ENCODE results near the gene SBF2.

Gene SBF2

DNA sequence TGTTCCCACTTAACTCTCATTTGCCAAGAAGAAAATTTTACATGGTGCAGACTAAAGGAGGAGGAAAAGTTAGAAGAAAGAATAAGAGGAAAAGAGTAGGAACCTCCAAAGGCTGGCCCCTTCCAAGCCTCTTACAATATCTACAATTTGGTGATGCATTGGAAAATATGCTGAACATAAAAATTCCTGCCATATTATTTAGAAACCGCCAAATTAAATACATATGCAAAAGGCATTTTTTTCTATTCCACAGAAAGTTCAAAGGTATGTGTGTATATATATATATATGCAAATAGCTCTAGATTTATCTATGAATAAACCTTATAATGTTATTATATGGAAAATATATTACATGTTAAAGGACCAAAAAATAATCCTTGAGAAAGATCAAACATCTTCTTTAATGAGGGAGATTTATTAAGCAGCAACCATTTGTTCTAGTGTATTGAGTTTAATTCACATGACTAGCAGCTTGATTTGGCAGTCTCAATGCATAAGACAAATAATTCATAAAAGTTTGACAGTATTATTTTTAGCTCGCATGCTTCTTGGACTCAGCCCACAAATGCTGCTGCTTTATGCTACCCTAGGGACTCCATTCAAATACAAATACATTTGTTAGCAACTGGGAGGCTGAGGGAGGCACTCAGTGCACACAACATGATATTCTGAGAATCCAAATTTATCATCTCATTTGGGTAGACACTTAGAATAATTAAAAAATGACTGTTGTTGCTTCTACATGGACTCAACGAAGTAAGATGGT lies 184.9 kb downstream of the SBF2 start:
- TF ChIP-seq, protein P1, sequence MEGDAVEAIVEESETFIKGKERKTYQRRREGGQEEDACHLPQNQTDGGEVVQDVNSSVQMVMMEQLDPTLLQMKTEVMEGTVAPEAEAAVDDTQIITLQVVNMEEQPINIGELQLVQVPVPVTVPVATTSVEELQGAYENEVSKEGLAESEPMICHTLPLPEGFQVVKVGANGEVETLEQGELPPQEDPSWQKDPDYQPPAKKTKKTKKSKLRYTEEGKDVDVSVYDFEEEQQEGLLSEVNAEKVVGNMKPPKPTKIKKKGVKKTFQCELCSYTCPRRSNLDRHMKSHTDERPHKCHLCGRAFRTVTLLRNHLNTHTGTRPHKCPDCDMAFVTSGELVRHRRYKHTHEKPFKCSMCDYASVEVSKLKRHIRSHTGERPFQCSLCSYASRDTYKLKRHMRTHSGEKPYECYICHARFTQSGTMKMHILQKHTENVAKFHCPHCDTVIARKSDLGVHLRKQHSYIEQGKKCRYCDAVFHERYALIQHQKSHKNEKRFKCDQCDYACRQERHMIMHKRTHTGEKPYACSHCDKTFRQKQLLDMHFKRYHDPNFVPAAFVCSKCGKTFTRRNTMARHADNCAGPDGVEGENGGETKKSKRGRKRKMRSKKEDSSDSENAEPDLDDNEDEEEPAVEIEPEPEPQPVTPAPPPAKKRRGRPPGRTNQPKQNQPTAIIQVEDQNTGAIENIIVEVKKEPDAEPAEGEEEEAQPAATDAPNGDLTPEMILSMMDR (IDR thresholded peaks at IDR 0.05; ENCODE audit: low read depth, low read length) = no peak
- H3K4me3 ChIP-seq (replicated peaks in 1 of 2; ENCODE audit: low read depth in 2 of 2, low read length in 2 of 2) = no peak overlapping the region
- DNase-seq (ENCODE audit: low read depth in 2 of 2) = peak; percentile 68 to 86

DNA sequence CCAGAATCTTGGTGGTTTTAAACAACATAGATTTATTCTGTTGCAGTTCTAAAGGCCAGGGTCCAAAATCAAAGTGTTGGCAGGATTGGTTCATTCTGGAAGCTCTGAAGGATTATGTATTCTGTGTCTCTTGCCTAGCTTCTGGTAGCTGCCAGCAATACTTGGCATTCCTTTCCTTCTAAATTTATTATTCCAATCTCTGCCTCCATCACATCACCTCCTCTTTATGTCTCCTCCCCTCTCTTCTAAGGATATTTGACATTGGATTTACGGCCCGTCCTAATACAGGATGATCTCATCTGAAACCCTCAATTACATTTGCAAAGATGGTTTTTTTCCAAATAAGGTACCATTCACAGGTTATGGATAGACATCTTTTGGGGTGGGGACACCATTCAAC lies 186.5 kb downstream of the SBF2 start:
- DNase-seq (ENCODE audit: low read depth in 2 of 2) = no peak
- TF ChIP-seq, protein P1 (IDR thresholded peaks at IDR 0.05; ENCODE audit: low read depth, low read length) = no peak
- H3K4me3 ChIP-seq (replicated peaks in 1 of 2; ENCODE audit: low read depth in 2 of 2, low read length in 2 of 2) = no peak overlapping the region

DNA sequence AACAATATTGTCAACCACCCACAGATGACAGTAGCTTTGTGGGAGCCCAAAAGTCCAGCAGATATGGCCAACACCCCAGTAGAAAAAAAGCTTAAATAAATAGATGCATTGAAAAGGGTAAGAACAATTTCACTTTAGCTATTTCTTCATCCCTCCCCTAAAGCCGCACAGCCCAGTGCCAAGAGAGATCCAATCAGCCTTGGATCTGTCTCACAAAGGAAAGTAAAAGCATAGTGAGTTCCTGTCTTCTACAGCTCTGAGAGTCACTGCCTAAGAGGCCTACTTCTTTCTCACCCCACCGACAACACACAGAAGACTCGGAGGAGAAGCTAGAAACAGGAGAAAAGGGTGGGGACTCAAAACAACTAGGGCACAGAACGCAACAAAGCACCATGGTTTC lies 196.4 kb downstream of the SBF2 start:
- H3K4me3 ChIP-seq (replicated peaks in 1 of 2; ENCODE audit: low read depth in 2 of 2, low read length in 2 of 2) = no peak overlapping the region
- no peak for DNase-seq (ENCODE audit: low read depth in 2 of 2)
- TF ChIP-seq, protein P1 (IDR thresholded peaks at IDR 0.05; ENCODE audit: low read depth, low read length) = no peak

DNA sequence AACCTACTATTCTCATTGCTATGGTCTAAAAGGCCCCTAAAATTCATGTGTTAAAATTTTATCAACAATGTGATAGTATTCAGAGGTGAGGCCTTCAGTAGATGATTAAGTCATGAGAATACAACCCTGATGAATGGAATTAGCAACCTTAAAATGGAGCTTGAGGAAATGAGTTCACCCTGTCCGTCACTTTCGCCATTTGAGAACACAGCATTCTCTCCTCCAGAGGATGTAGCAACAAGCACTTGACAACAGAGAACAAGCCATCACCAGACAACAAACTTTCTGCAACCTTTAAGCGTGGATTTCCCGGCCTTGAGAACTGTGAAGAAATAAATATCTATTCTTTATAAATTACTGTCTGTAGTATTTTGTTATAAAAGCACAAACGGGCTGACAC lies 197.0 kb downstream of the SBF2 start:
- TF ChIP-seq, protein P1 (IDR thresholded peaks at IDR 0.05; ENCODE audit: low read depth, low read length) = no peak
- no peak overlapping the region for H3K4me3 ChIP-seq (replicated peaks in 1 of 2; ENCODE audit: low read depth in 2 of 2, low read length in 2 of 2)
- no peak for DNase-seq (ENCODE audit: low read depth in 2 of 2)

- DNase-seq (ENCODE audit: low read depth in 2 of 2) = no peak
- H3K4me3 ChIP-seq (replicated peaks in 1 of 2; ENCODE audit: low read depth in 2 of 2, low read length in 2 of 2) = no peak overlapping the region
- TF ChIP-seq, protein P1 (IDR thresholded peaks at IDR 0.05; ENCODE audit: low read depth, low read length) = no peak
These were observed 198.4 kb downstream of the SBF2 start for GRCh38 chr11:10095412-10096208.

- TF ChIP-seq, protein P1 (IDR thresholded peaks at IDR 0.05; ENCODE audit: low read depth, low read length) = no peak
- DNase-seq (ENCODE audit: low read depth in 2 of 2) = no peak
- no peak overlapping the region for H3K4me3 ChIP-seq (replicated peaks in 1 of 2; ENCODE audit: low read depth in 2 of 2, low read length in 2 of 2)
These were observed 201.6 kb downstream of the SBF2 start for GRCh38 chr11:10092426-10092825.

All from cardiac fibroblast (primary cell).